Right ventricle myocardium superior (tissue), 1 donor: Measurements from ENCODE around the gene NUTM1. TPM values are rescaled to one million over a fixed set of nuclear protein-coding genes. Genes with fewer than 3 reads are reported as not detected.
"Not testable (repeated sequence)": the region's sequence is repeated elsewhere in the genome, so short reads cannot be mapped to it uniquely, and the experiment has no call there.

Experiments
- ATAC-seq: fragments of 200-7000 bp; cut with Tn5 transposase; one replicate; pipeline ENCODE4 v1.9.1; 2020; ENCODE audit warnings: mild to moderate bottlenecking; ENCODE audit not compliant: poor library complexity
- DNase-seq: peaks from one replicate; pipeline ENCODE4 v3.0.0-alpha.2; 2020
- intact Hi-C: fragments of 100-400 bp; cut with DNase I; formaldehyde crosslinking; loops from one replicate; pipeline ENCODE4 v1.11.2; 2022
- total RNA-seq: library from RNA; stranded (reverse); fragmentation: NEBNext Ultra II Directional; extraction: Animal tissue kit (Norgen Biotek cat#: 25700); gene quantifications from one replicate; pipeline ENCODE4 v1.2.1, GENCODE V29; 2021
- donor health status: DM: no; HTN: yes; CAD: no; lungs with severe emphysema.

The NUTM1 gene
- total RNA-seq, 1 donor from 2014 or later: not detected

DNA sequence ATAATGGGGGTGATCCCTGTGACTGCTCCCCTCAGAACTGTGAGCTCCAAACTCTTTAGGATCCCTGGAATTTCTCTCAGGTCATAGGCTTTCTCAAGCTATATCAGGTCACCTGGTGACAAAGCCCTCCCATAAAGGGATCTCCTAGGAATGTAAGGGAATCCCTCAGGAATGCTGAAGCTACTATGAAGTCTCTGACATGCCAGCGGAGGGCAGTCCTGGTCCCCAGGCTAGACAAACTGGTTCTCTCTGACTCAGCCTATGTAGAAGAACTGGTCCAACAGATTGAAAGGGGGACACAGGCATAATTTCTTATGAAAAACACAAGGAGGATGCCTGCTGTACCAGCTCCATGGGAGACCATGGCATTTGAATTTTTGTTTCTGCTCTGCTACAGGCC, 17.2 kb downstream of the NUTM1 start:
- no peak for ATAC-seq
- intact Hi-C loops: loop anchor here (10.0 kb wide), 1 partner anchor 115 kb away; no protein-coding TSS in a partner anchor
- no peak for DNase-seq

- ATAC-seq (no peak), DNase-seq (no peak)
- intact Hi-C loops: loop anchor here (10.0 kb wide), 1 partner anchor 116 kb away; no protein-coding TSS in a partner anchor
Measured at GRCh38 chr15:34361278-34361677, 18.2 kb downstream of the NUTM1 start.

- DNase-seq: no peak
- ATAC-seq: no peak
- intact Hi-C loops: loop anchor here (10.0 kb wide), 1 partner anchor 117 kb away; no protein-coding TSS in a partner anchor
Measured at GRCh38 chr15:34362047-34362773, 19.1 kb downstream of the NUTM1 start.

DNA sequence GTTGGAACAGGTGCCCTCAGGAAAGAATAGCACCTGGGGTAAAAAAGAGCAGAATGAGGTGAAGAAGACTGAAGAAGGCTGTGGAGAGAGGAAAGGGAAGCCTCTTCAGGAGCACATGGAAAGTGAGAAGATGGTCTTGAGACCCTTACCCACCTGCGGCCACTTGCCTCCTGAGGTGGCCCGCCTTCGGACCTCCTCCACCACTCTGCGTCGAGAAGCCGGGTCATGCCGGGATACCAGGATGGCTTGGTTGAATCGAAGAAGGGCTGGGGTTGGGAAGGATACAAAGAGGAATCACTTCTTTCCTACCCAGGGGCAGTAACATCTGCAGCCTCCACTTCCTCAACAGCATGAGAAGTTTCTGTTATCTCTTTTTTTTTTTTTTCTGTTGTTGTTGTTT, 20.9 kb downstream of the NUTM1 start:
- intact Hi-C loops: loop anchor here (10.0 kb wide), 1 partner anchor 119 kb away; no protein-coding TSS in a partner anchor
- DNase-seq (no peak), ATAC-seq (no peak)

GRCh38 chr15:34365091-34365825, 22.1 kb downstream of the NUTM1 start:
- intact Hi-C loops: loop anchor here (10.0 kb wide), 1 partner anchor 120 kb away; no protein-coding TSS in a partner anchor
- DNase-seq (peak; percentile 66), ATAC-seq (peak; percentile 16)

GRCh38 chr15:34365836-34366235, 22.7 kb downstream of the NUTM1 start:
- intact Hi-C loops: loop anchor here (10.0 kb wide), 1 partner anchor 121 kb away; no protein-coding TSS in a partner anchor
- ATAC-seq: peak; percentile 10
- DNase-seq: no peak

GRCh38 chr15:34366271-34367065, 23.4 kb downstream of the NUTM1 start:
- intact Hi-C loops: loop anchor here (1.0 to 10.0 kb wide), 2 partner anchors 23 to 122 kb away; partner anchors contain the start of genes NOP10 and NUTM1
- ATAC-seq: peak; percentile 71
- DNase-seq: peak; percentile 83

- intact Hi-C loops: loop anchor here (1.0 to 10.0 kb wide), 2 partner anchors 24 to 123 kb away; partner anchors contain the start of genes NOP10 and NUTM1
- ATAC-seq (peak; percentile 96), DNase-seq (peak; percentile 94)
Measured at GRCh38 chr15:34367101-34368081, 24.3 kb downstream of the NUTM1 start, which contains the start of gene LPCAT4. Gene LPCAT4 (minus strand): TSS chr15:34367196. CDS start chr15:34367100, 96 bp downstream.

DNA sequence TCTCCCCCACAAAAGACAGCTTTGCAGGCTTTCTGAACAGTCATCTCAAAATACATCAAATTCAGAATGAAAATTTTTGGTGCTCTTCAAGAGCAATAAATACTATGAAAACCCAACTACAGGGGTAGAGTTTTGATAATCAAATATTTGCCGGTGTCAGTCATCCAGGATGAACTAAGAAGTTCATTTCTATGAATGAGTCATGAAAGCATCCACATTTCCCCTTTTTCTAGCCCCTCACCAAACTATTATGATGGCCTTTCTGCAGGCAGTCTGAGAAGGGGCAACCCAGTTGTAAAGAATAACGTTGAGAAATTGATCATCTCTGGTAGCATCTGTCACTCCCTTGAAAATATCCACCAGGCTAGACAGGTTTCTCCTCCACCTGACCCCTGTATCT, 27.0 kb downstream of the NUTM1 start:
- ATAC-seq: no peak
- no peak for DNase-seq
- intact Hi-C loops: no loop called here

DNA sequence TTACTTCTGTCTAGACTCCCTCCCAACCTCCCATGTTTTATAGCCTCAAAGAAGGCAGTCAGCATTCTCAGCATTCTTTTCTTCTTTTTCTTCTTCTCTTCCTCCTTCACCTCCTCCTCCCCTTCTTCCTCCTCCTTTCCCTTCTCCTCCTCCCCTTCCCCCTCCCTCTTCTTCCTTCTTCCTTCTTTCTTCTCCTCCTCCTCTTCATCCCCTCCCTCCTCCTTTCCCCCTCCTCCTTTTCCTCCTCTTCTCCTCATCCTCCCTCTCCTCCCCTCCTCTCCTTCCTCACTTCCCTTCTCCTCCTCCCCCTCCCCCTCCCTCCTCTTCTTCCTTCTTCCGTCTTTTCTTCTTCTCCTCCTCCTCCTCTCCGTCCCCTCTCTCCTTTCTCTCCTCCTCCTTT, 27.5 kb downstream of the NUTM1 start:
- intact Hi-C loops: no loop called here
- DNase-seq (no peak), ATAC-seq (no peak)

DNA sequence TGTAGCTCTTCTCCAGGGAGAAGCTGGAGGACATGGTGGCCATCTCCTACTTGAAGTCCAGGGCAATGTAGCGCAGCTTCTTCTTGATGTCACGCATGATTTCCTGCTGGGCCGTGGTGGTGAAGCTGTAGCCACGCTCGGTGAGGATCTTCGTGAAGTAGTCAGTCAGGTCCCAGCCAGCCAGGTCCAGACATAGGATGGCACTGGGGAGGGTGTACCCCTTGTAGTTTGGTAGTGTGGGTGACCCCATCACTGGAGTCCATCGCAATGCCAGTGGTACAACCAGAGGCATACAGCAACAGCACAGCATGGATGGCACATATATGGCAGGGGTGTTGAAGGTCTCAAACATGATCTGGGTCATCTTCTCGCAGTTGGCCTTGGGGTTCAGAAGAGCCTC, 30.8 kb downstream of the NUTM1 start:
- intact Hi-C loops: no loop called here
- ATAC-seq (no peak), DNase-seq (no peak)

DNA sequence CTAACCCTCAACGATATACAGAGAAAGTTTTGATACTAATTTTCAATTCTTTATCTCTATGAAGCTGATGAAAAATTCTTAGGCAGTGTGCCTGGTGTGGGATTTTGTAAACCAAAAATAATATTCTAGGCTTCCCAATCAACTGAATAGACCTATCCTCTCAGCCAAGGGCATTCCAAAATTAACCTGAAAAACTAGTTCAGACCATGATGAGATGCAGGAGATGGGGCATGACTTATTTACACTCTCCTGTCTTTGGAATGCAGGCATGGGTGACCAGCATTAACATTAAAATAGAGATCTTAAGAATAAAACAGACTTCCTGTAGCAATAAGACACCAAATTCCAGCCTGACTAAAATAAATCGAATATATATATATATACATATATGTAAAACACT, 31.7 kb downstream of the NUTM1 start:
- no peak for ATAC-seq
- no peak for DNase-seq
- intact Hi-C loops: no loop called here

DNA sequence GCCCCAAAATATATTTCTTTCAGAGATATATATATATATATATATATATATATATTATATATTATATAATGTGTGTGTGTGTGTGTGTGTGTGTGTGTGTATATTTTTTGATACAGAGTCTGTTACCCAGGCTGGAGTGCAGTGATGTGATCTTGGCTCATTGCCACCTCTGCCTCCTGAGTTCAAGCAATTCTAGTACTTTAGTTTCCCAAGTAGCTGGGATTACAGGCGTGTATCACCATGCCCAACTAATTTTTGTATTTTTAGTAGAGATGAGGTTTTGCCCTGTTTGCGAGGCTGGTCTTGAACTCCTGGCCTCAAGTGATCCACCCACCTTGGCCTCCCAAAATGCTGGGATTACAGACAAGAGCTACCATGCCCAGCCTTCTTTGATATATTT, 32.4 kb downstream of the NUTM1 start:
- DNase-seq, intact Hi-C loops, ATAC-seq: not testable (repeated sequence)

GRCh38 chr15:34376856-34377255, 33.7 kb downstream of the NUTM1 start:
- intact Hi-C loops: no loop called here
- no peak for DNase-seq
- no peak for ATAC-seq

- ATAC-seq, intact Hi-C loops, DNase-seq: not testable (repeated sequence)
Measured at GRCh38 chr15:34380491-34380890, 37.4 kb downstream of the NUTM1 start.

DNA sequence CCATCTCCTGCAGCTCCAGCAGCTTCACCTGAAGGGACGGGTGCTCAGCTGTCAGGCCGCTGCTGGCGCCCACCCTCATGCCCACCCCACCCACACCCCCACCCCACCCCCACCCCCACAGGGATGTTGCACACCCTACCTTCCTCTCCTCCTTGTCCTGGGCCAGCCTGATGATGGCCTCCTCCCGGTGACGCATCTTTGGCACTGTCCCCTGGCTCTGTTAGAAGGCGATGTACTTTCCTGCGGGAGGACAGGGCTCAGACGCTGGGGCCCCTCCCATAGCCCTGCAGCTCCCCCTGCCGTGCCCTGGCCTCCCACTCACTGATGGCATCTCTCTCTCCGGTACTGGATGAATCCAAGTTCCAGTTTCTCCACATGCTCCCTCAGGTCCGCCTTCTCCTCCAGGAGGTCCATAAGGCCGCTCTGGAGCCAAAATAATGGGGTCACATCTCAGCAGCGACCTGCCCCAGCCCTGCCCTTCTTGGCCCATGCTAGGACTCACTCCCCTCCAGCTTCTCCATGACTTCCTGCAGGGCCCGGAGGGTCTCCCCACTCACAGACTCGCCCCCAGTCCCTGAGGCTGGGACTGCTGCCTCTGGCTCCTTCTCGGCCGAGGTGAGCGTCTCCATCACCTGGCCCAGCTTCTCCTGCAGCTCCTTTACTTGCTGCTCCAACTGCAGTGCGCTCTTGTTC, 38.9 kb downstream of the NUTM1 start:
- intact Hi-C loops, DNase-seq: not testable (repeated sequence)
- peak; percentile 70 for ATAC-seq

- ATAC-seq, DNase-seq, intact Hi-C loops: not testable (repeated sequence)
Measured at GRCh38 chr15:34389594-34390086, 46.5 kb downstream of the NUTM1 start.
